Activated B cell treated with CpG ODN at 0.5 μM for 24 hours (primary cell): ENCODE data around the gene RSBN1. TPM values are rescaled to one million over a fixed set of nuclear protein-coding genes. Genes with fewer than 3 reads are reported as not detected.
A peak's percentile ranks its signal among the peaks of the same experiment; 100 is the strongest.
"Not testable (repeated sequence)": the region's sequence is repeated elsewhere in the genome, so short reads cannot be mapped to it uniquely, and the experiment has no call there.

ENCODE experiments used
- ATAC-seq: fragments of 200-7000 bp; cut with Tn5 transposase; one replicate; pipeline ENCODE4 v1.10.0; 2021; ENCODE audit warnings: low read depth, mild to moderate bottlenecking, moderate library complexity
- CTCF ChIA-PET: fragments of 350-600 bp; sonication (Branson Sonifier 250); formaldehyde crosslinking; loops from one replicate; lab custom pipeline; 2021; ENCODE audit warnings: antibody characterized with exemption; lab: Charles Lee
- POLR2A ChIA-PET: fragments of 350-600 bp; sonication (Branson Sonifier 250); formaldehyde crosslinking; loops from one replicate; lab custom pipeline; 2021; ENCODE audit warnings: antibody characterized with exemption; lab: Charles Lee
- DNase-seq: peaks from one replicate; pipeline ENCODE4 v3.0.0; 2022
- H3K27ac Mint-ChIP-seq: one replicate; pipeline ENCODE4 v1.8.0; 2020; ENCODE audit warnings: mixed read lengths
- H3K27me3 Mint-ChIP-seq: one replicate; pipeline ENCODE4 v1.8.0; 2021; ENCODE audit warnings: mixed read lengths
- H3K36me3 Mint-ChIP-seq: one replicate; pipeline ENCODE4 v1.8.0; 2021; ENCODE audit warnings: low read depth, mixed read lengths
- H3K4me1 Mint-ChIP-seq: one replicate; pipeline ENCODE4 v1.8.0; 2021; ENCODE audit warnings: mixed read lengths
- H3K4me3 Mint-ChIP-seq: one replicate; pipeline ENCODE4 v1.8.0; 2020; ENCODE audit warnings: mild to moderate bottlenecking, mixed read lengths
- H3K9me3 Mint-ChIP-seq: one replicate; pipeline ENCODE4 v1.8.0; 2020; ENCODE audit warnings: mixed read lengths
- intact Hi-C: fragments of 100-400 bp; cut with micrococcal nuclease; formaldehyde crosslinking; loops from one replicate; pipeline ENCODE4 v1.15.1; 2024
- total RNA-seq: library from RNA; stranded (reverse); gene quantifications from 2 replicates; pipeline ENCODE4 v1.2.3, GENCODE V29; 2022
- TF ChIP-seq, protein P1 (sequence below): fragments of 200-600 bp; IDR thresholded peaks from one replicate; pipeline ENCODE4 v1.8.0; 2022; ENCODE audit warnings: antibody characterized with exemption, mild to moderate bottlenecking

Gene RSBN1
- total RNA-seq, 1 donor from 2014 or later = 29.1 TPM

DNA sequence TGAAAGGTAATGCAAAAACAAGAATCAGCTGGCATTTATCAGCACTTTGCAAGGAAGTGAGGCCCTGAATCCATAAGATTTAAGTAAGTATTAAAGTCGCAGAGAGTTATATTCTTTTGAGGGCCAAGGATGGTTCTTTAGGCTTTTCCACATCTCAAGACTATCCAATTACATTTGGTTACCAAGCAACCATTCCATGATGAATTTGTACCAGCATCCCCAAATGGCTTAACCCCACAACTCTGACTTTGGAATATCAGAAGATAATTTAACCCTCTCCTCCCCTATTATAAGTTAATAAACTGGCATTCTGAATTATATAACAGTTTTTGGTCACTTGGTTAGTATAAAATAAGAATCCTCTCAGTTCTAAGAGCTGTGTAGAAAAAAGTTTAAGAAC lies 55.8 kb downstream of the RSBN1 start:
- H3K27me3 Mint-ChIP-seq = no peaks in the 10 kb centered on the region
- intact Hi-C loops = loop anchor here (5.0 kb wide), 3 partner anchors 364 to 1139 kb away; partner anchors contain the start of genes CAPZA1, CSDE1, MAGI3 and ST7L
- ChIA-PET POLR2A (interaction anchor here (0.7 kb wide), 1 partner anchor 29 kb away, joined by 5 read pairs; no protein-coding TSS in a partner anchor), CTCF (no interaction called here)
- peaks cover 21% of the 10 kb centered on the region for H3K4me1 Mint-ChIP-seq
- no peak for DNase-seq
- no peak overlapping the region for H3K27ac Mint-ChIP-seq
- TF ChIP-seq, protein P1, sequence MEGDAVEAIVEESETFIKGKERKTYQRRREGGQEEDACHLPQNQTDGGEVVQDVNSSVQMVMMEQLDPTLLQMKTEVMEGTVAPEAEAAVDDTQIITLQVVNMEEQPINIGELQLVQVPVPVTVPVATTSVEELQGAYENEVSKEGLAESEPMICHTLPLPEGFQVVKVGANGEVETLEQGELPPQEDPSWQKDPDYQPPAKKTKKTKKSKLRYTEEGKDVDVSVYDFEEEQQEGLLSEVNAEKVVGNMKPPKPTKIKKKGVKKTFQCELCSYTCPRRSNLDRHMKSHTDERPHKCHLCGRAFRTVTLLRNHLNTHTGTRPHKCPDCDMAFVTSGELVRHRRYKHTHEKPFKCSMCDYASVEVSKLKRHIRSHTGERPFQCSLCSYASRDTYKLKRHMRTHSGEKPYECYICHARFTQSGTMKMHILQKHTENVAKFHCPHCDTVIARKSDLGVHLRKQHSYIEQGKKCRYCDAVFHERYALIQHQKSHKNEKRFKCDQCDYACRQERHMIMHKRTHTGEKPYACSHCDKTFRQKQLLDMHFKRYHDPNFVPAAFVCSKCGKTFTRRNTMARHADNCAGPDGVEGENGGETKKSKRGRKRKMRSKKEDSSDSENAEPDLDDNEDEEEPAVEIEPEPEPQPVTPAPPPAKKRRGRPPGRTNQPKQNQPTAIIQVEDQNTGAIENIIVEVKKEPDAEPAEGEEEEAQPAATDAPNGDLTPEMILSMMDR = no peak
- no peak for ATAC-seq
- H3K9me3 Mint-ChIP-seq = no peaks in the 10 kb centered on the region
- H3K4me3 Mint-ChIP-seq = peak overlapping the region; percentile 15
- H3K36me3 Mint-ChIP-seq = peaks cover 27% of the 10 kb centered on the region

DNA sequence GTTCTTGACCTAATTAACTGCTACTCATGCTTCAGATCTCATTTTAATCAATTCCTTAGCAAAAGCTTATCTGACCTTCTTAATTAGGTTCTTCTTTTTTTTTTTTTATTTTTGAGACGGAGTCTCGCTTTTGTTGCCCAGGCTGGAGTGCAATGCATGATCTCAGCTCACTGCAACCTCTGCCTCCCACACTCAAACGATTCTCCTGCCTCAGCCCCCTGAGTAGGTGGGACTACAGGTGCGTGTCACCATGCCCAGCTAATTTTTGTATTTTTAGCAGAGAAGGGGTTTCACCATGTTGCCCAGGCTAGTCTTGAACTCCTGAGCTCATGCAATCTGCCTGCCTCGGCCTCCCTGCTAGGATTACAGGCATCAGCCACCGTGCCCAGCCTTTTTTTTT lies 58.9 kb downstream of the RSBN1 start:
- intact Hi-C loops, DNase-seq, ATAC-seq, CTCF ChIA-PET, H3K9me3 Mint-ChIP-seq, H3K27ac Mint-ChIP-seq, H3K4me3 Mint-ChIP-seq, POLR2A ChIA-PET, H3K27me3 Mint-ChIP-seq: not testable (repeated sequence)
- peaks cover 30% of the 10 kb centered on the region for H3K36me3 Mint-ChIP-seq
- H3K4me1 Mint-ChIP-seq = peaks cover 13% of the 10 kb centered on the region

- ChIA-PET POLR2A (no interaction called here), CTCF (no interaction called here)
- intact Hi-C loops = no loop called here
Observed at GRCh38 chr1:113751516-113751915, 60.8 kb downstream of the RSBN1 start.

GRCh38 chr1:113751114-113751513 lies 61.2 kb downstream of the RSBN1 start:
- H3K27ac Mint-ChIP-seq = no peak overlapping the region
- no peak overlapping the region for H3K4me3 Mint-ChIP-seq
- peaks cover 29% of the 10 kb centered on the region for H3K36me3 Mint-ChIP-seq
- TF ChIP-seq, protein P1 = no peak
- no peaks in the 10 kb centered on the region for H3K27me3 Mint-ChIP-seq
- DNase-seq (no peak), ATAC-seq (no peak)
- intact Hi-C loops = no loop called here
- peaks cover 4% of the 10 kb centered on the region for H3K4me1 Mint-ChIP-seq
- ChIA-PET POLR2A (no interaction called here), CTCF (no interaction called here)
- H3K9me3 Mint-ChIP-seq = no peaks in the 10 kb centered on the region

More at GRCh38 chr1:113751516-113751915, 60.8 kb downstream of the RSBN1 start:
- no peak for DNase-seq
- TF ChIP-seq, protein P1 = no peak
- Mint-ChIP-seq H3K27ac (no peak overlapping the region), H3K4me3 (no peak overlapping the region), H3K27me3 (no peaks in the 10 kb centered on the region), H3K4me1 (peaks cover 7% of the 10 kb centered on the region), H3K9me3 (no peaks in the 10 kb centered on the region), H3K36me3 (peaks cover 33% of the 10 kb centered on the region)
- no peak for ATAC-seq

- intact Hi-C loops = no loop called here
- DNase-seq = no peak
Observed at GRCh38 chr1:113749402-113749801, 62.9 kb downstream of the RSBN1 start.

More at GRCh38 chr1:113749402-113749801, 62.9 kb downstream of the RSBN1 start:
- H3K9me3 Mint-ChIP-seq = no peaks in the 10 kb centered on the region
- ChIA-PET CTCF (no interaction called here), POLR2A (no interaction called here)
- no peak for ATAC-seq
- peaks cover 30% of the 10 kb centered on the region for H3K36me3 Mint-ChIP-seq
- H3K4me1 Mint-ChIP-seq = no peaks in the 10 kb centered on the region
- H3K27ac Mint-ChIP-seq = no peak overlapping the region
- H3K4me3 Mint-ChIP-seq = no peak overlapping the region
- TF ChIP-seq, protein P1 = no peak
- H3K27me3 Mint-ChIP-seq = no peaks in the 10 kb centered on the region
